Adrenal gland (tissue), 5 donors: Measurements from ENCODE around the gene PHF2.

Source experiments
- CTCF ChIP-seq, 6 experiments: fragments of 450-650 bp in 4 of 6; fragments of 200-600 bp in 2 of 6; sonication (generic) in 1 of 6; IDR thresholded peaks; 1 replicate in 5 of 6; 2 replicates in 1 of 6; pipeline versions ENCODE4 v1.5.1 to v1.8.0; 2016 to 2021; ENCODE audit warnings: antibody characterized with exemption in 6 of 6, mild to moderate bottlenecking in 2 of 6, moderate library complexity in 1 of 6
- POLR2A ChIP-seq, 2 donors: fragments of 450-650 bp; IDR thresholded peaks; one replicate each; pipeline ENCODE4 v1.6.1; 2017; ENCODE audit warnings: antibody characterized with exemption in 2 of 2, mild to moderate bottlenecking in 2 of 2, moderate library complexity in 1 of 2
- donor health status: DM: no; HTN: no; CAD: no.

GRCh38 chr9:93654351-93654961, 78.1 kb downstream of the PHF2 start:
- TF ChIP-seq CTCF (IDR thresholded peaks at IDR 0.05): no peak
- TF ChIP-seq POLR2A (IDR thresholded peaks at IDR 0.05): no peak
